ENCODE data around the gene ARMC3.

DNA sequence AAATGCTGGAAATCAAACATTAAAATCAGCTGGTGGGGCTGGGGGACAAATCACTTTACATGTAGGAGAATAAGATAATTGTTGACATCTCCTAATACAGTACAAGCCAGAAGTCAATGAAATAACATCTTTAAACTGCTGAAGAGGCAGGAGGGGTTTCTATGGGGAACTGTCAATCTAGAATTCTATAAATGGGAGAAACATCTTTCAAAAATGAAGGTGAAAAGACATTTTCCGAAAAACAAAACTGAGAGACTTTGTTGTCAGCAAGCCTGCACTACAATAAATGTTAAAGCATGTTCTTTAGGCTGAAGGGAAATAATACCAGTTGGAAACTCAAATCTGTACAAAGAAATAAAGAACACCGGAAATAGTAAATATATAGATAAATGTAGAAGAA is 150.3 kb downstream of the ARMC3 start:
- no peak for TF ChIP-seq YY1 (IDR thresholded peaks at IDR 0.05)
- TF ChIP-seq, protein P1, sequence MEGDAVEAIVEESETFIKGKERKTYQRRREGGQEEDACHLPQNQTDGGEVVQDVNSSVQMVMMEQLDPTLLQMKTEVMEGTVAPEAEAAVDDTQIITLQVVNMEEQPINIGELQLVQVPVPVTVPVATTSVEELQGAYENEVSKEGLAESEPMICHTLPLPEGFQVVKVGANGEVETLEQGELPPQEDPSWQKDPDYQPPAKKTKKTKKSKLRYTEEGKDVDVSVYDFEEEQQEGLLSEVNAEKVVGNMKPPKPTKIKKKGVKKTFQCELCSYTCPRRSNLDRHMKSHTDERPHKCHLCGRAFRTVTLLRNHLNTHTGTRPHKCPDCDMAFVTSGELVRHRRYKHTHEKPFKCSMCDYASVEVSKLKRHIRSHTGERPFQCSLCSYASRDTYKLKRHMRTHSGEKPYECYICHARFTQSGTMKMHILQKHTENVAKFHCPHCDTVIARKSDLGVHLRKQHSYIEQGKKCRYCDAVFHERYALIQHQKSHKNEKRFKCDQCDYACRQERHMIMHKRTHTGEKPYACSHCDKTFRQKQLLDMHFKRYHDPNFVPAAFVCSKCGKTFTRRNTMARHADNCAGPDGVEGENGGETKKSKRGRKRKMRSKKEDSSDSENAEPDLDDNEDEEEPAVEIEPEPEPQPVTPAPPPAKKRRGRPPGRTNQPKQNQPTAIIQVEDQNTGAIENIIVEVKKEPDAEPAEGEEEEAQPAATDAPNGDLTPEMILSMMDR (IDR thresholded peaks at IDR 0.05; ENCODE audit: low read depth, low read length, missing input control) = no peak
- TF ChIP-seq, protein P2, sequence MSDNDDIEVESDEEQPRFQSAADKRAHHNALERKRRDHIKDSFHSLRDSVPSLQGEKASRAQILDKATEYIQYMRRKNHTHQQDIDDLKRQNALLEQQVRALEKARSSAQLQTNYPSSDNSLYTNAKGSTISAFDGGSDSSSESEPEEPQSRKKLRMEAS (IDR thresholded peaks at IDR 0.05) = no peak
- TF ChIP-seq SP1 (IDR thresholded peaks at IDR 0.05) = no peak
- no peak for TF ChIP-seq JUND (IDR thresholded peaks at IDR 0.05)

All from liver (tissue), 3 donors.